Muscle layer of duodenum (tissue), 2 donors: ENCODE data around the gene ARHGAP42.

ENCODE experiments used
- H3K27ac ChIP-seq: one replicate; pipeline ENCODE4 v1.7.0; 2013; ENCODE audit warnings: mild to moderate bottlenecking, low read length
- H3K27me3 ChIP-seq: one replicate; pipeline ENCODE4 v1.7.0; 2013; ENCODE audit warnings: low read depth, mild to moderate bottlenecking, control low read depth, low read length
- H3K36me3 ChIP-seq, 2 donors: one replicate each; pipeline ENCODE4 v1.7.0; 2013; ENCODE audit warnings: low read length in 2 of 2, control low read depth in 1 of 2, mild to moderate bottlenecking in 1 of 2; ENCODE audit not compliant: insufficient read depth in 2 of 2, control insufficient read depth in 1 of 2
- H3K4me1 ChIP-seq, 2 donors: one replicate each; pipeline ENCODE4 v1.7.0; 2013; ENCODE audit warnings: low read length in 2 of 2, mild to moderate bottlenecking in 2 of 2, control low read depth in 1 of 2, moderate library complexity in 1 of 2; ENCODE audit not compliant: insufficient read depth in 2 of 2, control insufficient read depth in 1 of 2
- H3K4me3 ChIP-seq, 2 donors: one replicate each; pipeline ENCODE4 v1.7.0; 2013; ENCODE audit warnings: low read length in 2 of 2, low read depth in 1 of 2, mild to moderate bottlenecking in 1 of 2
- H3K9me3 ChIP-seq, 2 donors: one replicate each; pipeline ENCODE4 v1.7.0; 2013; ENCODE audit warnings: low read length in 2 of 2, control low read depth in 1 of 2, mild to moderate bottlenecking in 1 of 2; ENCODE audit not compliant: control insufficient read depth in 1 of 2
- donor health status: healthy.

The ARHGAP42 gene

DNA sequence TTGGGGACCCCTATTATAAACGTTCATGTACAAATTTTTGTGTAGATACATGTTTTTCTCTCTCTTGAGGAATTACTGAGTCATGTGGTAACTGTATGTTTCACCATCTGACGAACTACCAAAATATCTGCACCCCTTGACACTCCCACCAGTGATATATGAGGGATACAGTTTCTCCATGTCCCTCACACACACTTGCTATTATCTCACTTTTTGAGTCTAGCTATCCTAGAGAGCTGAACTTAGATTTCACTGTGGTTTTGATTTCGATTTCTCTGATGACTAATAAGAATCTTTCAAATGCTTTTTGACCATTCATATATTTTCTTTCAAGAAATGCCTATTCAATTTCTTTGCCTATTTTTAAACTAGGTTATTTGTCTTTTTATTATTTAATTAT, 242.3 kb downstream of the ARHGAP42 start:
- H3K36me3 ChIP-seq = no peaks in the 10 kb centered on the region
- H3K27ac ChIP-seq = no peak overlapping the region
- H3K4me1 ChIP-seq = peaks cover 0 to 6% of the 10 kb centered on the region in 2 donors
- no peaks in the 10 kb centered on the region for H3K27me3 ChIP-seq
- no peaks in the 10 kb centered on the region for H3K9me3 ChIP-seq
- no peak overlapping the region for H3K4me3 ChIP-seq

DNA sequence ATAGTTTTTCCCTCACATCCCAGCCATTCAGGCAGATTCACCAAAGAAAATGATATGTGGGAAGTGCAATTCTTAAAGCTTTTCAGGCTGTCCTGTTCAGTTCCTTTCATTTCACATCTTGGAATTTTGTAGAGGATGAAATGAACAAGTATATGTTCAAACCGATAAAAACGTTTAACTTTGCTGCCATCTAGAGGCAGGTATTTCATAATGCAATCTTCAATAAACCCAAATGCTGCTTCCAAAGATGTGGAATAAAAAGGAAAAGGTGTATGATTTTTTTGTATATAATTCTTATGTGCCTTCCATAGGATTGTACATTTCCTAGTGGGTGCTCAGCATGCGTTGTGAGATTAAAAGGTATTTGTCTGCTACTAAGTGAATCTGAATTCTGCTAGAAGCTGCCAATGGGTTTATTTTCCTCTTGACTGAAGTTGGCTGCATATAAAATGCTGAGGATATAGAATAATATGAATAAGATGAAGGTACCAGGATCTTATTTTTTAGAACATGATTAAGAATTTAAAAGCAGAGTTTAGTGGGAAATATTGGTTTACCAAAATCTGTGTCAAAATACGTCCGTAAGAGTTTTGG, 243.2 kb downstream of the ARHGAP42 start:
- Histone ChIP-seq H3K9me3 (no peaks in the 10 kb centered on the region), H3K27me3 (no peaks in the 10 kb centered on the region), H3K27ac (no peak overlapping the region), H3K4me3 (no peak overlapping the region), H3K36me3 (no peaks in the 10 kb centered on the region), H3K4me1 (peaks cover 0 to 6% of the 10 kb centered on the region in 2 donors)

DNA sequence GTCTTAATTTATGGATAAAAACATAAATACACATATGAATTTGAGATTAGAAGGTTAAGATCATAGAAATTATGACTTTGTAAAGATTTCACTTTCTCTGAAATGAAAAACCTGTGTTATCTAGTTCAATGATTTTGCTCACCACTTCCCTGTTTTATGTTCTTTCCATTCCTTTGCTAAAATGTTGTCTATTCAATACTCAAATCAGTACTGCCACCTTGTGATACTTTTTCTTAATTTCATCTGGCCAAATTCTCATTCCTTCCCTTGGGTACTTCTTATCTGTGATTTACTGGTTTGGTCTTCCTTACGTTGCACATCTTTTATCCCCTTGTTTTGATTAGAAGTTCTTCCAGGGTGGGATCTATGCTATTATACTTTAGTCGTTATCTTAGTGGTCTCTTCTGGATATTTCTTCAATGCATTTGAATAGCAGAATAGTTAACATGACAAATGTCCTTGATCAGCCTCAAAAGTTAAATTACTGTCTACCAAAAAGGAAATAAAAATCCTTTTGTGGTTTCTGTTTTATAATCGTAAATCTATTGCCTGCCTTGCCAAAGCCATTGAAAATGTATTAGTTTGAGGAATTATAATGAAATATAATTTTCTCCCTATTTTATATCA, 245.5 kb downstream of the ARHGAP42 start:
- Histone ChIP-seq H3K4me1 (peaks cover 0 to 6% of the 10 kb centered on the region in 2 donors), H3K27ac (no peak overlapping the region), H3K36me3 (peaks cover 0 to 11% of the 10 kb centered on the region in 2 donors), H3K4me3 (no peak overlapping the region), H3K9me3 (no peaks in the 10 kb centered on the region), H3K27me3 (no peaks in the 10 kb centered on the region)

DNA sequence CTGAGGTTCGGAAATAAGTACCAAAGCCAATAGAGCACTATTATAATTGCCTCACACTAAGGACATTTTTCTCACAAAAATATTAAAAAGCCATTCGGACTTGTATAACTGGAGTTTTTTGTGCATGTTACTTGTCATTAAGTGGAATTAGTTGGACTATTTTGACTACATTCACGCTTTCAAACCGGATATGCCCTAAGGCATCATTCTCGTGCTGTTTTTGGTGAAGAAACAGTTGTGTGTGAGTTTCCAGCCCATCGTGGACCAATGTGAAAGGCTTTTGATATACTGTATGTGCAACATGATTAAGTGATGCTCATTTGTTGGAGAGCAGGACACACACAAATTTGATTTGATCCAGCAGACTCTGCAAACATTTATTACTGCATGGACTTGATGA, 249.7 kb downstream of the ARHGAP42 start:
- Histone ChIP-seq H3K27me3 (no peaks in the 10 kb centered on the region), H3K9me3 (no peaks in the 10 kb centered on the region), H3K4me1 (peaks cover 0 to 10% of the 10 kb centered on the region in 2 donors), H3K36me3 (peaks cover 0 to 11% of the 10 kb centered on the region in 2 donors), H3K27ac (no peak overlapping the region), H3K4me3 (no peak overlapping the region)

DNA sequence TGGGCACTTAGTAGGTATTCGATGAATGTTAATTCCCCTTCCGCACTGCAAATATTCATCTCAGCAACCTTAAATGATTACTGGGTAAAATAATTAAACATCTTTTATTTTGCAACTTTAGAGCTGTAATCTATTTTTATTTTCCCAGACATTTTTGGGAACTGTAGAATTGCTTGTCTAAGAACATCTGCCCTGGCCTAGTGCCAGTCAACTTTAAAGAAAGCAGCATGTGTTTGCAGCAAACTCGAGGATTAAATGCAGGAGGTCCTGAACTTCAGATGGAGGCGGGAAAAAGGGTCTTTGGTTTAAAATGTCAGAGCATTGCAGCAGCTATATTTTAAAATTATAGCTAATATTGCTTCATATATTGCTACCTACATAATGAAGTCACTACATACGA, 252.5 kb downstream of the ARHGAP42 start:
- no peaks in the 10 kb centered on the region for H3K27me3 ChIP-seq
- H3K36me3 ChIP-seq = peaks cover 0 to 11% of the 10 kb centered on the region in 2 donors
- peaks cover 0 to 14% of the 10 kb centered on the region in 2 donors for H3K4me1 ChIP-seq
- H3K9me3 ChIP-seq = no peaks in the 10 kb centered on the region
- H3K4me3 ChIP-seq = no peak overlapping the region
- H3K27ac ChIP-seq = no peak overlapping the region

DNA sequence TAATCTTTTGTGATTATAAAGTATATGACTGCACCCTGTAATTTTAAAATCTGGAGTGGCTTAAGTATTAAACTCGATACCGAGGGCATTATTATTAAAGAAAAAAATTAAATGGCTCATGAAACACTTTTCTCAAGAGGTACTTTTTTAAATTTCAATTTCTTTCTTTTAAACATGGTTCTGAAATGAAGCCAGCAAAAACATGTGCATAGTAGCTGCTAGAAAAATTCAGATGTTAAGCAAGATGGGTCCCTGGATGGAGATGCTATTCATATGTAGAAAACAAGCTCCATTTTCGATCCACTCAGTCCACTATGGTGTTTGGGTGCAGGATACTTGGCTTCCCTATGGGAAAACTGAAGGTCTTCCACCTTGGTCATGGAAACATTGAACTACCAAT, 253.0 kb downstream of the ARHGAP42 start:
- Histone ChIP-seq H3K9me3 (no peaks in the 10 kb centered on the region), H3K27me3 (no peaks in the 10 kb centered on the region), H3K4me1 (peaks cover 0 to 14% of the 10 kb centered on the region in 2 donors), H3K4me3 (no peak overlapping the region), H3K27ac (no peak overlapping the region), H3K36me3 (peaks cover 0 to 11% of the 10 kb centered on the region in 2 donors)

DNA sequence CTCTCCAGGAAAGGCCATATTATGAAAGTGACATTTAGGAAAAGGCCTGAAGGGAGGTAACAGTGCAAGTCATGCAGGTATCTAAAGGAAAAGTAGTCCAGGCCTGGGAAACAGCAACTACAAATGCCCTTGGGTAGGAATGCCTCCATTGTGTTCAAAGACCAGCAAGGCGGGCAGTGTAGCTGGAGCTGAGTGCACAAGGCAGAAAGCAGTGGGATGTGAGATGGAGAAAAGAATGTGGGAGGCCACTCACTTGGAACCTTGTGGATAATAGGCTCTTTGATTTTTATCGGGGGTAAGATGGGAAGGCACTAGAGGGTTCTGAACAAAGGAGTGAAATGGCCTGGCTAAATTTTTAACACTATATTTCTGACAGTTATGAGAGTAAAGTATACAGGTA, 253.9 kb downstream of the ARHGAP42 start:
- H3K27me3 ChIP-seq = no peaks in the 10 kb centered on the region
- no peaks in the 10 kb centered on the region for H3K9me3 ChIP-seq
- H3K27ac ChIP-seq = no peak overlapping the region
- no peak overlapping the region for H3K4me3 ChIP-seq
- peaks cover 0 to 9% of the 10 kb centered on the region in 2 donors for H3K36me3 ChIP-seq
- peaks cover 0 to 14% of the 10 kb centered on the region in 2 donors for H3K4me1 ChIP-seq

DNA sequence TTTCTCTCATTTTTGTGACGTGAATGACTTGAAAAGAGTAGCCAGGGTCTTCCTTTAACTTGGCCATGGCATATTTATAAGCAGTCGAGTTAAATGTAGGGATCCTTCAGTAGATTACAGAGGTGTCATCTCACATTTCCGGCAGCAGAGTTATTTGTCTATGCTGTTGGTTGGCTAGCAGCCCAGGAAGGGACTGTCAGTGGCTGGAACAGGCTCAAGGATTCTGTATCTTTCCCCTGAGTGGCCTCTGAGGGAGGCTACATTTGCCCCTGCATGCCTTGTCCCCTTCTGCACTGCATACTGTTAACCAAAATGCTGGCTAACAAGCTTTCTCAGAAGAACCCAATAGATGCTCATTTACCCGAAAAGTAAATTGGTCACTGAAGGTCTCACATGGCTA, 254.9 kb downstream of the ARHGAP42 start:
- H3K4me3 ChIP-seq = no peak overlapping the region
- no peaks in the 10 kb centered on the region for H3K27me3 ChIP-seq
- H3K9me3 ChIP-seq = no peaks in the 10 kb centered on the region
- no peak overlapping the region for H3K27ac ChIP-seq
- H3K36me3 ChIP-seq = no peaks in the 10 kb centered on the region
- H3K4me1 ChIP-seq = peaks cover 0 to 14% of the 10 kb centered on the region in 2 donors

DNA sequence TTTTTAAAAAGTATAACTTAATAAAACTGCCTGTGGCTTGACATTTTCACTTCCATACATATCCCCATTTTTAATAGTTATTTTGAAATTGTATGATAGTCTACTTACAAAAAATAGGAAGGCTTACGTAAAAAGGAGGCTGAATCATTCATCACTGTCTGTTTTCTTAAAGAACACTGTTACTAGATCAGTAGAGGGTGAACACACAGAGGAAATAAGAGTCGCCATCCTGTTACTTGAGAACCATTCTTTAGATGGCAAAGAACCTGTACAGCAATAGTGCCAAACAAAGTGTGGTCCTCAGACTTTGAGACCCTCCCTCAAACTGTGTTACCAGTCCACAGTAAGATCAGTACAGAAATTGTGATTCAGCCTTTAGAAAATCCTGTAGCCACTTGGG, 261.8 kb downstream of the ARHGAP42 start:
- Histone ChIP-seq H3K27me3 (no peaks in the 10 kb centered on the region), H3K36me3 (no peaks in the 10 kb centered on the region), H3K9me3 (no peaks in the 10 kb centered on the region), H3K27ac (no peak overlapping the region), H3K4me1 (no peaks in the 10 kb centered on the region), H3K4me3 (no peak overlapping the region)

DNA sequence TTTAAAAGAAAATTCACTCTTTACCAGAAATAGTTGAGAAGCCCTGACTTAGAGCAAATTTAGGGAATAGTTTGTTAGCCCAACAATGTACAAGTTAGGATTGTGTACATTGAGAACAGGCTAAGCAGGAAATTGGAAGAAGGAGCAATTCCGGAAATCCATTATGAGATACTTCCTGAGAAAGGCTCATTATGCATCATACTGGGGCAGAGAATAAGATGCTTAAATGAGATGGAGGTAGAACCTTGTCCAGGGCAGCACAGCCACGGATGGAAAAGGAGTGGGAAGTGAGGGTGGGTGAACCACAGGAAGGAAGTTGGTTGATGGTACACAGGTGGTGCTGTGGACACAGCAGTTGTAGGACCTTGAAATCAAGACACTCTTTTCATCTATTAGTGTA, 262.4 kb downstream of the ARHGAP42 start:
- Histone ChIP-seq H3K36me3 (no peaks in the 10 kb centered on the region), H3K4me1 (no peaks in the 10 kb centered on the region), H3K4me3 (no peak overlapping the region), H3K9me3 (no peaks in the 10 kb centered on the region), H3K27me3 (no peaks in the 10 kb centered on the region), H3K27ac (no peak overlapping the region)

DNA sequence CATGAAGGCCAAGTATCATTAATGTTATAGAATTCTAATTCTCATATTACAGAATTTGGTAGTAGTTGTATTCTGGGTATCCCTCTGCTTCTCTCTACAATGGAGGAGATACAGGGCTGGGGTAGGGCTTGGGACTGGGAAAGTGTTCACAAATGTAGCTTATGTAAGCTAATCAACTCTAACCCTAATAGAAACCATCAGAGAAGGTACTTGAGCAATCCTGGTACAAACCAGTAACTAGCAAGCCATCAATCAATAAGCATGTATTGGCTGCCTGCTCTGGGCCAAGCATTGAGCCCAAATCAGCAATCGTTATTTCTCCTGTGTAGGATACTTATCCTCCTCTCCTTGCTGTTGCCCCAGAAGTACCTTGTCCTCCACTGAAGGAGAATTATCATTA, 268.2 kb downstream of the ARHGAP42 start:
- Histone ChIP-seq H3K27me3 (no peaks in the 10 kb centered on the region), H3K9me3 (no peaks in the 10 kb centered on the region), H3K36me3 (no peaks in the 10 kb centered on the region), H3K4me3 (no peak overlapping the region), H3K4me1 (no peaks in the 10 kb centered on the region), H3K27ac (no peak overlapping the region)

DNA sequence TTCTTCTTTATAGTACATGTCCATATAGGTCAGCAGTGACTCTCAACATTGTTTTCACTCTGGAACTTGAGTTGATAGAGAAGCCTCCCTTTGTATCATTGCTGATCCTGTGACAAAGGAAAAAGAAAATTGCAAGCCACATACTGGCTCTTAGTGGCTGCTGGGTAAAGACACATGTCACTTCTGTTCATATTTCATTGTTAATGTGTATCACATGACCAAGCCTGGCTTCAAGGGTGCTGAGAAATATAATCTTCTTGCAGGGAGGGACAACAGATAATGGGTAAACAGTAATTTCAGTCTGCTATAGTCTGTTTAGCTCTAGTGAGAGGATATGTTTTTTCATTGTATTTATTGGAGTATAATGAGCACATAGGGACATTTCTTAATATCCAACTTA, 269.3 kb downstream of the ARHGAP42 start:
- Histone ChIP-seq H3K27ac (no peak overlapping the region), H3K4me1 (no peaks in the 10 kb centered on the region), H3K36me3 (no peaks in the 10 kb centered on the region), H3K27me3 (no peaks in the 10 kb centered on the region), H3K4me3 (no peak overlapping the region), H3K9me3 (no peaks in the 10 kb centered on the region)
